SW480 (cell line): ENCODE data around the gene SSX2IP.
"Not testable (repeated sequence)": the region's sequence is repeated elsewhere in the genome, so short reads cannot be mapped to it uniquely, and the experiment has no call there.

Source experiments
- DNase-seq: peaks from one replicate; pipeline ENCODE4 v3.0.0-alpha.2; 2016; ENCODE audit warnings: low spot score

SSX2IP gene

DNA sequence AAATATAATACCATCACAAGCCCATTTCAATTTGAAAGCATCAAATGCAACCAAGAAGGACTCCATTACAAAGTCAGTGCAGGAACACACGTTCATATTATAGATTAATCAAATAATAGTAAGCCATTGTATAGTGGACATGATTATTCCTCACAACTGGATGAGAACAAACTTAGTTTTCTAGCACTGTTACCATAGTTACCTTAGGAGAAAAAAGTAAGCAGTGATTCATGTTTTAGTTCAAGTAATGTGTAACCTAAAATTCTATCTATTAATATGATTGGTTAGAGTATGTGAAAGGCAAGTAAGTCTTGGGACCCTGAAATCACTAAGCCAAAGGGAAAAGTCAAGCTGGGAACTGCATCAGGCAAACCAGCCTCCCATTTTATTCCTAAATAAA lies 15.2 kb downstream of the SSX2IP start:
- DNase-seq, result no peak

DNA sequence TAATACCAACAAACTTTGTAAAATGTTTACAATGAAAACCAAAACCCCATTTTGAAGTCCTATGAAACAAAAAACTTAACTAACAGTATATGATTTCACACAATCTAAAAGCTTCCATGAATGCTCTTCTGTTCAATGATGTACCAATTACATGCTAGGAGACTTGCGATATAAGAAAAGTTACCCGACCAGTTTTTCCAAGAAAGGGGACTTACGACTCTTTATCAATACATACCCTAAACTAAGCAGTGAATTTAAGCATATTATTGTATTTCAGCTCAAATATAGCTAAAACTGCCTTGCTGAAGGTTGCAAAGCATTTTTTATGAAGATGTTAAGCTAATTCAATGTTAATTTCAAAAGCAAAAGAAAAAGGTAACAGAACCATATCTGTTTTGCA lies 15.6 kb downstream of the SSX2IP start:
- no peak for DNase-seq

DNA sequence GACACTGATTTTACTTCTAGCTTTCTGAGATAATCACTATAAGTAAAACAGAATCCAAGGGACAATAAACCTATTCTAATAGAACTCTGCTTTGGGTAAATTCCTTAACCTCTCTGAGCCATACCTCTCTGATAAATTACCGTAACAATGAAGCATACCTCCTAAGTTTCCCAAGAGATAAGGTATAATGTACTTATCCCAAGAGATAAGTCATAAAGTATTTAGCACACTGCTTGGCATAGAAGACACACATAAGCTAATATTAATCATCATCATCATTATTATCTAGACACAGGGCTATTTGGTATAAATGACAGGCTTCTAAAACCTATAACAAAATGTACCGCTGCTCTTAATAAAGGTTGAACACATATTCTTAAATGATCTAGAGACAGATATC lies 16.2 kb downstream of the SSX2IP start:
- DNase-seq, result no peak

GRCh38 chr1:84672080-84672854 lies 18.0 kb downstream of the SSX2IP start:
- DNase-seq, result no peak

DNA sequence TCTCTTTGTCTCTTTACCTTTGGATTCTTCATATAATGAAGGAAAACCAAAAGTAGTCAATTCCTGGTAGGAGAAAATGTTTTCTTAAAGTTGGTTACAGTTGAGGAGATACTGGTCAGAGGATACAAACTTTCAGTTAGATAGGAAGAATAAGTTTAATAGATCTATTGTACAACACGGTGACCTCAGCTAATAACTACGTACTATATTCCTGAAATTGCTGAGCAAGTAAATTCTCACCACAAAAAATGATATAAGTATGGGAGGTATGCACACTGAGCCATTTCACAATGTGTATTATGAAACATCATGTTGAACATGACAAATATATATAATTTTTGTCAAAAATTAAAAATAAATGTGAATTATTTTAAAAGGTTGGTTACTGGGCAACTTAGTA lies 20.4 kb downstream of the SSX2IP start:
- DNase-seq, result no peak

- no peak for DNase-seq
Observed at GRCh38 chr1:84668185-84668584, 22.1 kb downstream of the SSX2IP start.

GRCh38 chr1:84665703-84666317 lies 24.5 kb downstream of the SSX2IP start:
- no peak for DNase-seq

- no peak for DNase-seq
Observed at GRCh38 chr1:84653130-84653677, 37.1 kb downstream of the SSX2IP start.

DNA sequence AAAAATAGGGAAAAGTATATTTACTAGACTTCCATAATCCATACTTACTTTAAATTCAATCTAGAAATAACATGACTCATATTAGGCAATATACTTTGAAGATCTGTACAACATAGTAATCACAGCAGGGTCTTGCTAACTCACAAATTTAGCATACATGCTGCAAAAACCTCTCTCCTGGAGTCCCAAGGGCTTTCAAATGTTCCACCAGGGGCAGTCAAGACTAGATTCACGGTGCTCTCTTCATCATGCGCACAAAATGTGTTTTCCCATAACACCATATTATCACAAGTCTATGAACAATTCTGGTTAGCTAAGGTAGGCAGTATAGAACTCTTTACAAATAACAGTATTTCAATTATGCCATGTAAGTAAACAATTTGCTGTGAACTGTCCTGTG lies 45.8 kb downstream of the SSX2IP start:
- no peak for DNase-seq

- DNase-seq, result no peak
Observed at GRCh38 chr1:84643183-84643582, 47.1 kb downstream of the SSX2IP start.

- no peak for DNase-seq
Observed at GRCh38 chr1:84642774-84643173, 47.5 kb downstream of the SSX2IP start.

GRCh38 chr1:84639731-84640130 lies 50.5 kb downstream of the SSX2IP start:
- not testable (repeated sequence) for DNase-seq

DNA sequence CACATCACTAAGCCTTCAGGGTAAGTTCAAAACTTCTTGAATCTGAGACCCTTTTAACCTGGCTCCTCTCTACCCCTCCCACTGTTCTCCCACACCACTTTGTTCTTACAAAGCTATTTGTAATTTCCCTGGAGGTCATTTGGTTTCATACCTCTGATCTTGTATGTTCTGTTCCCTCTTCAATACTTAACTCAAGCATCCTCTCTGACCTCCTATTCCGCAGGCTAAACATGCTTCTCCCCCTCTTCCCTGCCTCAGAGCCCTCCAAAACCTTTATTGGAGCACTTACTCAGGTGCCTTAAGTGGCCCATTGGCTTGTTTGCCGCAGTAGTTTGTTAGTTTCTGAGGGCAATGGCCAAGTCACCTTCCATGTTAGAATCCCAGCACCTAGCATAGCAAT lies 54.8 kb downstream of the SSX2IP start:
- DNase-seq, result no peak

GRCh38 chr1:84634536-84635205 lies 55.6 kb downstream of the SSX2IP start:
- no peak for DNase-seq

- no peak for DNase-seq
Observed at GRCh38 chr1:84632673-84633434, 57.4 kb downstream of the SSX2IP start.

DNA sequence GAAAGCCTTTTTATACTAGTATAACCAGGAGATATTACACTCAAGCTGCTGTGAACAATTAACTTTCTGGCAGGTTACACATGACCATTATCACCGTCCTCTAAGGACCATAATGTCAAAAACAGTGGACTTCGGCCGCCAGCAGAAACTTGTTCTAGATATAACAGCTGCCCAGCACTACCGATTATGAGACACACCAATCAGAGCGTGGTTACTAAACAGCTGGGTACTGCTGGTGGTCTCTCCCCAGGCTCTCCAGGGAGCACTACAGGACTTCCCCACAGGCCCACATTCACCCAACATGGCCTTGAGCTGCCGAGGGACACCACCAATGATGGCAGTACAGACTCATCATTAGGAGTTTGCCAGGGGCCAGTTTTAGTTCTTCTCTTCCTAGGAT lies 58.1 kb downstream of the SSX2IP start:
- DNase-seq, result no peak

DNA sequence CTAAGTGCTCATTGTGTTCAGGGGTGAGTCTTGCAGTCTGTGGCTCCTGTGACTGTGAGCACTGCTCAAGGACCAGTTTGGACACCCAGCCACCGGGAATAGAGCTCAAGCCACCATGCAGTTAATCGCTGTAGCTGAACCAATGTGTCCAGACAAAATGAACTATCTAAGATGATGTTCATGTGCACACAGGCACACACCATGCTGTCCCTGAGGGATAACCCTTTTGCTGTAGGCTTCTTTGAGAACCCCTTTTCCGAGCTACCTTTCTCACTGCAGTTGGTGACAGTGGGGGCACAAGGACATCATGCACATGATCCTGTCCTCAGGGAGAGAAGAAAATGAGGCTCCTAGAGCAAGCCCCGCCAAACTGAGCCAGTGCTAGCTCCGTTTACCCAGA lies 65.4 kb downstream of the SSX2IP start:
- DNase-seq, result no peak

DNA sequence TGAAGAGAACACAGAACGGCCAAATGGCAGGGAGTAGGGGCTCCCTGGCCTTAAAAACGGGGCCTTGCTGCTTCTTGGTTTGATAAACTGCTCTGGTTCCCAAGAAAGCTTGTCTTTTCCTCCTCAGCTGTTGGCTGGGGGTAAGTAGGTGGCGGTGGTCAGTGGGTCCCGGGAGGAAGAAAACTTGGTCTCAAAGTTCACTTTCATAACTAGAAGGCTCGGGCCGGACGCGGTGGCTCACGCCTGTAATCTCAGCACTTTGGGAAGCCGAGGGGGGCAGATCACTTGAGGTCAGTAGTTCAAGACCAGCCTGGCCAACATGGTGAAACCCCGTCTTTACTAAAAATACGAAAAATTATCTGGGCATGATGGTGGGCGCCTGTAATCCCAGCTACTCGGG lies 68.7 kb downstream of the SSX2IP start:
- DNase-seq, result no peak

DNA sequence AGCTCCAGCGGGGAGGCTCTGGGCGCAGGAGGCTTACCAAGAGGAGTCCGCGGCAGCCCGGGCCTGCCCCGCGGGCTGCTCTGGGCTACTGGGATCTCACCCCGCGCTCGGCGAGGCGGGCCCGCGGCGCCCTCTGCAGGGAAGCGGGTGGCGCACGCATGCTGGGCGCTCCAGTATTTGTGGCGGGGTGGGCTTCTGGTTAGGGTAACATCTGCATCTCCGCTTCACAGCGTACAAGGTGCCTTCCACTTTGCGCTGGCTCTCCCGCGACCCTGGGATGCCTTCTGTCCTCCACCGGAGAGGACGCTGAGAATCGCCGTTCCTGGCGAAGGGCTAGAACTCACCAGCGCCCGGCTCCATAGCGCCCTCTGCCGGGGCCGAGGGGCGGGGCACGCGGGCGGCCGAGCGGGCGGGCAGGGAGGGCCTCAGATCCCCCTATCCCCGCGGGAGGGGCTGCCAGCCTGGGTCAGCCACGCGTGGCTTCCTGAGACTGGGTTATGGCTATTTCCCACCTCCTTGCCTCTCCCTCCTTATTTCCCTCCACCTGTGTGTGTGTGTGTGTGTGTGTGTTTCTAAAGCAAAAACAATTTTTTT lies 69.4 kb downstream of the SSX2IP start:
- peak; percentile 75 for DNase-seq

GRCh38 chr1:84619383-84620102 lies 70.7 kb downstream of the SSX2IP start:
- peak; percentile 52 for DNase-seq

- no peak for DNase-seq
Observed at GRCh38 chr1:84617349-84617748, 72.9 kb downstream of the SSX2IP start.
